Hindlimb muscle (tissue), 1 donor: ENCODE data around the gene BSX. TPM values are rescaled to one million over a fixed set of nuclear protein-coding genes. Genes with fewer than 3 reads are reported as not detected.

Experiments
- DNase-seq: peaks from one replicate; pipeline ENCODE4 v3.0.0-alpha.2; 2013
- polyA plus RNA-seq: library from polyadenylated mRNA; unstranded; fragments of 120-200 nt; gene quantifications from one replicate; pipeline ENCODE4 v1.2.1, GENCODE V29; 2013; ENCODE audit not compliant: insufficient read length

BSX gene
- not detected for polyA plus RNA-seq

DNA sequence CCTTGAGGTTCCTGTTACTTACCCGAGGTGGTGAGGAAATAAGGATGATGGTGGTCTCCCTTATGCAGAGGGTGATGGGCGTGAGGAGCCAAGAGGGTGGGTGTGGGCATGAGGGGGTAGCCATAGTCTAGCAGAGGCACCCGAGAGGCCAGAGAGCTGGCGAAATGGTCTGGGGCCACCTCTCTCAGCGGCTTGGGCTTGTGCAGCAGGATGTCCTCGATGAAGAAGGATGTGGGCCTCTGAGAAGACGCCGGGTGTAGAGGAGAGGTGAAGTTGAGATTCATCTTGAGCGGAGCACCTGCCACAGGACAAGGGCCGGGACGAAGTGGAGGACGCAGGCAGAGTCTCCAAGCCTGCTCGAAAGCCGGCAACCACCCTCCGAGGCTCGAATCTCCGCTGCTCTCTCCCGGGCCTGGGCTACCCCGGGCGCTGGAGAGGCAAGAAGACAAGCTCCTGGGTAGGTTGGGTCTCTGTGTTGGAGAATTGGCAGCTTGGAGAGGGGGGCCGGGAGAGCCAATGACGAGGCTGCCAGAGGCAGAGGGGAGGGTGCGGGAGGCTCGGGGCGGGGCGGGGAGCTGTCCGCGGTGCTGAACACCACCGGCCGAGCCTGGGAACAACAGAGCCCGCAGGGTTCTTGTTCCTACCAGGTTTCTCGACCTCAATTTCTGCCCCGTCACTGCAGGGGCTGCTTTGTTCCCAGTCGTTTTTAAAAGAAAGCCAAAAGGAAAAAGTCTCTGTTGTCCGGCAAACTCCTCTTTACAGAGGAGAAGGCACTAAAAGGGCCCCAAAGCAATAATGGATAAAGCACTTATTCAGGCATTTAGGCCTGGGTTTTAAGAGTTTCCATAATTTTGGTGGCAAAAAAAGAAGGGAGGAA is at the start of gene BSX:
BSX (minus strand) TSS at position 447 of the 877 bp plus-strand sequence; CDS start at position 284, 163 bp downstream.
- DNase-seq: peak; percentile 50

- no peak for DNase-seq
Observed at GRCh38 chr11:123030517-123030916, 48.9 kb upstream of the BSX start.

DNA sequence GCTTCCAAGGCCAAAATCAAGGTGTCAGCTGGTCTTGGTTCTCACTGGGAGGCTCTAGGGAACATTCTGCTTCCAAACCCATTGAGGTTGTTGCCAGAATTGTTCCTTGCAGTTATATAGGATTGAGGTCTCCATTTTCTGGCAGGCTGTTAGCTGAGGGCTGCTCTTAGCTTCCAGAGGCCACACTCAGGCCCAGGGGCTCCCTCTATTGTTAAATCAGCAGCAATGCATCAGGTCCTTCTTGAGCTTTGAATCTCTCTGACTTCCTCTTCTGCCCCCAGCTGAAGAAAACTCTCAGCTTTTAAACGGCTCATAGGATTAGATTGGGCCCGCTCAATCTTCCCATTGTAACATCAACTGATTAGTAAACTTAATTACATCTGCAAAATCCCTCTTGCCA is 39.3 kb upstream of the BSX start:
- no peak for DNase-seq

- no peak for DNase-seq
Observed at GRCh38 chr11:123018702-123019101, 37.1 kb upstream of the BSX start.

DNA sequence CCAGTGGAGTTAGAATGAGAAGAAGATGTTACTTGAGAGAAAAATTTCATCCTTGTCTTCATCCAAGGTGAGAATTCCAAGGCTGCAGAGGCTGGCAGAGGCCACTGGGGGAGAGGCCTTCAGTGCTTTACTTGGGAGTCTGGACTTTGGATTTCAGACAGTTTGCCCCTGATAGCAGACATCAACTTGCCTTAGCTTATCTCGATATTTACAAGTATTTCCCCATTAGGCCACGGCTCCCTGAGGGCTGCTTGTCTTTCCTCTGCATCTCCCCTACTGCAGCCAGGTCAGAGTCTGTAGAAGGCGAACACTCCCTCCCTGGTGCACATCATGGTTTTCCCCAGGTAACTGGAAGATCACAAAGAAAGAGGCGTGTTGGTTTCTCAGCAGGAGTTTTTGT is 29.9 kb upstream of the BSX start:
- DNase-seq: no peak

DNA sequence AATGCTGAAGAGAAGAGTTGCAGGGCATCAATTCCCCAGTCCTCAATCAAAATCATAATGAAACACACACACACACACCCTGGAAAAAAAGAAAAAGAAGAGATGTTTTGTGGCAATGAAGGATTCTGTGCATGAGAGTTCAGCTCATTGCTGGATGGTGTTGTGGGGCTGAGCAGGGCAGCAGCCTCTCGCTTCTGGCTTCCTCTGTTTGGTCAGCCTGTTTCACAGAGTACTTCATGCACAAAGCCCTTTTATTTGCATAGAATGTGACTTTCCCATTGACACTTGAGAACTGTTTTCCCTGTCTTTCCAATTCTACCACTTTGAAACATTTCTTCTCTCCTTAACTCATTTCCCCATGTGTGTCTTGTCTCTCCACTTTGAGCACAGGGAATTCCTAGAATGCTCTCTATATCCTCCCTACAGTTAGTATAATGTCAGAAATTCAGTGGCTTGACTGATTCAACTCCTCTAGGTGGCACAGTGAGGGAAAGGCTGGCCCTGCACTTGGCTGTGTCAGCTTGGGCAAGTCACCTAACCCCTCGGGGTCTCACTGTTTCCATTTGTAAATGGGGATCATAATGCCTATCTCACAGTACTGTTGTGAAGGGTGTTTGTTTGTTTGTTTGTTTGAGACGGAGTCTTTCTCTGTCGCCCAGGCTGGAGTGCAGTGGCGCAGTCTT is 25.4 kb upstream of the BSX start:
- DNase-seq: no peak

DNA sequence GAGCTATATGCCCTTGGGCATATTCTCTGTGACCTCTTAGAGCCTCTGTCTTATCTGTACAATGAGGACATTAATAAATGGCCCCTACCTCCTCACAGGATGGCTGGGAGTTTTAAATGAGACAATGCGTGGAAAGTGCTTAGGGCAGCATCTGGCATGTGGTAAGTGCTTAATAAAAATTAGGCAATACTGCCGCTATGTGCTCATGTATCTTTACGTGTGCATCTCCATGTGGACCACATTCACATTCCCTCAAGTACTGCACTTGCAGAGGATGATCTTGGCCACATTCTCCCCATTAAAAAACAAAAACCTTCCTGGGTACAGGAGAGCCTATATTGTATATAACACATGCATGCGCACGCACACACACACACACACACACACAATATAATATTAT is 19.1 kb upstream of the BSX start:
- no peak for DNase-seq

- DNase-seq: no peak
Observed at GRCh38 chr11:122998727-122999366, 17.2 kb upstream of the BSX start.

DNA sequence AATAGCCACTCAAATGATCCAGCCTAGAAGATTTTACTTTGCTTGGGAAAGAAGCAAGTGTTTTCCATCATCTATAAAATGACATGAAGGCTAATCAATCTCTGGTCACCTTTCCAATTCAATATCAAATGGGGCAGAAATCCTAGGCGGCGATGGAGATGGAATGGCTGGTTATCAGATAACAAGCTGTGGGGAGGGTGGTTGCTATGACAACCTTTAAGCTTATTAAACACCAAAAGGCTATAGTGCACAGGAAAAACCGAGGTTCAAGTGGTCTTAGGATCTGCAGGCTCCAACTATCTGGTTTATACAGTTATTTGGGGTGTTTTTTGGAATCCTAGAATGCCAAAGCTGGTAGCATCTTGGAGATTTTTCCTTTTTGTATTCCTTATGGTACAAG is 13.9 kb upstream of the BSX start:
- DNase-seq: no peak

DNA sequence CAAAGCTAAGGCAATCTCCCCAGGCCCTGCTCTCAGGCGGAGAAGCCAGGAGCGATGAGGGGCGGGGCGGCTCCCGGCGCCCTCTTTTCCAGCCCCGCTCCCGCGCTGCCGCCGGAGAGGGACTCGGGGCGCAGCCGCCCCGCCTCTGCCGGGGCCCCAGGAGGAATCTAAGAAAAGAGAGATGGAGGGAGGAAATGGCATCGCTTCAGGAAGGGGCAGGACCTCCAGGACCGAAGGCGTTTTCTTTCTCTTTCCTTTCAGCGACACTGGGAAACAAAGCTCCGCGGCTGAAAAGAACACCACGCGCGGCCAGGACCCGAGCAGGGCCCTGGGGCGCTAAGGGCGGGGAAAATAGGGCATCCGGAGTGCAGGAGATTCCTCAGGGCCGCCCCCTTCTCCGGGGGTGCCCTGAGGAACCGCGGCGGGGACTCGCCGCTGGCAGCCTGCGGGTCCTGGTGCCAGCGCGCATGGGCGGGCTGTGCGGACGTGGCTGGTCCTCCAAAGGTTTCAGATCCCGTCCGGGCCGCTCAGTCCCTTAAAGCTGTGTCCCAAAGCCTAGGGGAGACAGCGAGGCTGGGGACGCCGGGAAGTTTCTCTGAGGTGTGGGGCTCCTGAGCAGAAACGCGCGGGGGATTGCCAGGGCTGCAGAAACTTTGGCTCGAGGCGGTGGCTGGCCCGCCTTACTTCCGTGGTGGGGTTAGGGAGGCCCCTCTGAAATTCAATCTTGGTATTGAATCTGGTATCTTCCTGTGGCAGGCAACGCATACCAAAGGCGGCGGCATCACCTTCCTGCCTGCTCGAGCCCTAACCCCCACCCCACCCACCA is 2.8 kb upstream of the BSX start:
- no peak for DNase-seq

DNA sequence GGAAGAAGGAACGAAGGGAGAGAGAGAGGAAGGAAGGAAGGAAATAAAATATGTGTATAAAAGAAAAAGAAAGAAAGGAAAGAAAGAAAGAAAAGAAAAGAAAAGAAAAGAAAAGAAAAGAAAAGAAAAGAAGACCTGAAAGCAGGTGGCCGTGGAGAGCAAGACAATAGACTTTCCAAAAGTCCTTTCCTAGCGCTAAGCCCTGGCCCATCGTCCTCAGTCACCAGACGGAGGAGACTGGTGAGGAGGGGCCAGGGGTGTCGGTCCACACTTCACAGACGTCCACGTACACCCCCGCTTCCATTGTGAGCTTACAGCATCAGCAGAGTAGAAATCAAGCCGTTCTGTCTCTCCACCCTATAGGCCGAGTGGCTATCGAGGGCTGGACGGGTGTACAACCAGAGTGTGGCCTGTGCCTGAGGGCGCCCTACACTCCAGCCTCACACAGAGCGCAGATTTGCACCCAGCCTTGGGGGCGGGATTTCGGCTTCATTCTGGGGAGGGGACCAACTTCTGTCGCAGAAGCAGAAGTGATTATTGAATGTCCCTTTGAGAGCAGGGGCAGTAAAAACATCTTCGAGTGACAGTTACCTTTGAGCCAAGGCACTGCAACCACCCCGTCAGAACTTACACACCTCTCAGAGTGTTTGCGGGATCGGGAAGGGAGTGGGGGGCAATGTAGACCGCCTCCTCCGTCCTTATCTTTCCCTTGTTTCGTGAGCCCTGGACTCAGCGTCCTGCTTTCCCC is 2.0 kb upstream of the BSX start:
- DNase-seq: no peak

- no peak for DNase-seq
Observed at GRCh38 chr11:122979815-122980595, 1.6 kb downstream of the BSX start.

DNA sequence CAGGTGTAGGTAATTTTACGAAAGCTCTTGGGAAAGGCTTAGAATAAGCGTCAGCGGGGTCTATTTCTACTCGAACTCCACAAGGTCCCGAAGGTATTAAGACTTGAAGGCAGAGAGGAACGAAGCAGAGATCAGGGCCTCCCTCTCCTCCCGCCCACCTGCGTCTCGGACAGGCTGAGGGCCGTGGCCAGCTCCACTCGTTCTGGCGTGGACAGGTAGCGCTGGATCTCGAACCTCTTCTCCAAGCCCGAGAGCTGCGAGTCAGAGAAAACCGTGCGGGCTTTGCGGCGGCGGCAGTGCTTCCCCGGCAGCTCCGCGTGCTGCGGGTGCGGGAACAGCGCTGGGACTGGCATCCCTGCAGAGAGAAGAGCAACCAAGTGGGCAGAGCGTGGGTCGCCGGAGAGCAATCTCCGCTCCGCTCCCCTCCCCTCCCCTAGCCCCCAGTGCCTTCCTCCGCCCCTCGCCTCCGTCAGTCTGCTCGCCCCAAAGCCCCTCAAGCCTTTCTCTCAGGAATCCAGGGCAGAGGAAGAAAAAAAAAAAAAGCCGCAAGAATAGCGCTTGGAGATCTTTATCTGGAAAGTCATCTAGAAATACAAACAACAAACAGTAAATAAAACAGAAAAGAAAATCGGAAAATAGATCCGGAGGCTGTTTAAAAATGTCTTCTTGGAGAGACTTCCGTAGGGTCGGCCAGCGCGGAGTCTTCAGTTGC is 2.4 kb downstream of the BSX start:
- no peak for DNase-seq

- DNase-seq: no peak
Observed at GRCh38 chr11:122978299-122978620, 3.4 kb downstream of the BSX start.

GRCh38 chr11:122977470-122978298 is 4.0 kb downstream of the BSX start:
- DNase-seq: no peak

DNA sequence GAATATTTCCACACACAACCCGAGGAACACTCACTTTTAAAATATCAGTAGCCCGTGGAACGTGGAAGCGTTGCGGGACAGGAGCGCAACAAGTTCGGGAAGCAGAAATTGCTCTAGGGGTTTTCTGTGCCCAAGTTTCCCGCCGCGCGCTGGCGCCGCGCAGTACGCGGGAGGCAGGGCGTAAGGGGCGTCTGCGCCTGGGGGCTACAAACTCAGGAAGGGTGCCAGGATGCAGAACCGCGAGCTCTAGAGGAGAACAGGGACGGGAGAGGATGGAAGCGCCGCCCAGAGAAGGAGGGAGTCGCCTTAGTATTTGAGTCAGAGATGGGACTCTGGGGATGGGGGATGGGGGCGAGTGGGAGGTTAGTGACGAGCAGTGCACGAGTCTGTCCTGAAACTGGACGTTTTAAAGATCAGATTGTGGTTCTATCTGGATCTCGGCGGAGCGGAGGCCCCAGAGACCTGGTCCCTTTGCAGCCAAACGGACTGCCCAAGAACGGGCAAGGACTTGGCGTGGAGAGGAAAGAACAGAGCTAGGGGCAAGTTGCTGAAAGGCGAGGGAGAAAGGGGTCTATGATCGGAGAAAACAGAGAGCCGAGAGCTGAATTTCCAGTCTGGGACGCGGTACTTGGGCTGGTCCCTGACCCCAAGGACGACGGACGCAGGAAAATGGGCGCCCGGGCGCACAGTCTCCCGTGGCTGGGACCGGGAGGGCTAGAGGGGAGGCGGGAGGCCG is 4.7 kb downstream of the BSX start:
- no peak for DNase-seq

GRCh38 chr11:122976061-122976733 is 5.4 kb downstream of the BSX start:
- no peak for DNase-seq

DNA sequence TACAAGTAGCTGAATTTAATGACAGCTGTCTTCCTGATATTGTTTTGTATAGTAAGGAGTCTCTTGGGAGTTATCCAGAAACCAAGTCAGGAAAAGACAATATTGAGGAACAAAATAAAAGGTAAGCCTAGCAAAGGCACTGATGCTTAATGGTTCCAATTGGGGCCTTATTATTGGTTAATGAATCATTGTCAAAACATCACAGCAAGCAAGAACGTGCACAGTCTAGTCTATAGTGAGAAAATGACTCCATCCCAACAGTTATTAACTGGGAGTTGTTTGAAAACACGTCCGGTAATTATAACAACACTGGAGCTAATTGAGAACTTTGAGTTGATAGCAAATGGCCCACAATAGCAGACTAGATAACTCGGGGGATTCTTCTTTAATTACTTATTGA is 17.7 kb downstream of the BSX start:
- DNase-seq: no peak
